Activated CD8-positive, alpha-beta memory T cell treated with anti-CD3 and anti-CD28 coated beads, Interleukin-2, amount 50 U/mL, for 4 hours (primary cell): ENCODE data around the gene RAPGEF1.
"Not testable (repeated sequence)": the region's sequence is repeated elsewhere in the genome, so short reads cannot be mapped to it uniquely, and the experiment has no call there.

Experiments
- DNase-seq: peaks from one replicate; pipeline ENCODE4 v3.0.0-alpha.2; 2020

The RAPGEF1 gene

GRCh38 chr9:131554087-131554842 lies 185.6 kb downstream of the RAPGEF1 start:
- DNase-seq = no peak

- no peak for DNase-seq
Observed at GRCh38 chr9:131552030-131552429, 187.8 kb downstream of the RAPGEF1 start.

GRCh38 chr9:131550465-131550864 lies 189.4 kb downstream of the RAPGEF1 start:
- not testable (repeated sequence) for DNase-seq

GRCh38 chr9:131549186-131549585 lies 190.7 kb downstream of the RAPGEF1 start:
- DNase-seq = not testable (repeated sequence)

GRCh38 chr9:131546336-131547084 lies 193.4 kb downstream of the RAPGEF1 start:
- DNase-seq = no peak

GRCh38 chr9:131545786-131546335 lies 194.0 kb downstream of the RAPGEF1 start:
- no peak for DNase-seq

- no peak for DNase-seq
Observed at GRCh38 chr9:131545003-131545785, 194.7 kb downstream of the RAPGEF1 start, which contains the start of gene PRRT1B. Gene PRRT1B (plus strand): TSS chr9:131545523. CDS start chr9:131545616, 93 bp downstream.

GRCh38 chr9:131543141-131543540 lies 196.7 kb downstream of the RAPGEF1 start:
- no peak for DNase-seq

GRCh38 chr9:131539223-131539923 lies 200.5 kb downstream of the RAPGEF1 start:
- no peak for DNase-seq

- no peak for DNase-seq
Observed at GRCh38 chr9:131537946-131538345, 201.9 kb downstream of the RAPGEF1 start.

- no peak for DNase-seq
Observed at GRCh38 chr9:131534721-131535237, 205.1 kb downstream of the RAPGEF1 start.

GRCh38 chr9:131530920-131531832 lies 208.7 kb downstream of the RAPGEF1 start, which contains the start of gene UCK1:
Gene UCK1 (minus strand): TSS chr9:131531263. CDS start chr9:131531174, 89 bp downstream.
- peak; percentile 71 for DNase-seq

- no peak for DNase-seq
Observed at GRCh38 chr9:131530546-131530919, 209.3 kb downstream of the RAPGEF1 start.

GRCh38 chr9:131529597-131530545 lies 210.0 kb downstream of the RAPGEF1 start:
- no peak for DNase-seq

GRCh38 chr9:131528886-131529505 lies 210.9 kb downstream of the RAPGEF1 start:
- DNase-seq = no peak

GRCh38 chr9:131528186-131528585 lies 211.7 kb downstream of the RAPGEF1 start:
- DNase-seq = no peak
